Osteoblast (primary cell): ENCODE data around the gene TNS2. TPM values are rescaled to one million over a fixed set of nuclear protein-coding genes. Genes with fewer than 3 reads are reported as not detected.
"Not testable (repeated sequence)": the region's sequence is repeated elsewhere in the genome, so short reads cannot be mapped to it uniquely, and the experiment has no call there.

ENCODE experiments used
- DNase-seq: peaks from one replicate; pipeline ENCODE4 v3.0.0; 2011; ENCODE audit warnings: low spot score, mixed read lengths; ENCODE audit not compliant: insufficient read length; ENCODE audit errors: missing footprints
- H2AFZ ChIP-seq: 2 replicates; pipeline ENCODE4 v1.6.0; 2011; ENCODE audit warnings: mild to moderate bottlenecking, low read length
- H3K27ac ChIP-seq: 2 replicates; pipeline ENCODE4 v1.5.1; 2011; ENCODE audit warnings: mild to moderate bottlenecking, low read depth, low read length, moderate library complexity
- H3K27me3 ChIP-seq: 2 replicates; pipeline ENCODE4 v1.6.0; 2012; ENCODE audit warnings: mild to moderate bottlenecking, control low read depth, inconsistent platforms, low read length, moderate library complexity; ENCODE audit not compliant: insufficient read depth
- H3K36me3 ChIP-seq: 2 replicates; pipeline ENCODE4 v1.5.1; 2011; ENCODE audit warnings: mild to moderate bottlenecking, low read length, control low read depth, moderate library complexity; ENCODE audit not compliant: insufficient read depth
- H3K4me1 ChIP-seq: 2 replicates; pipeline ENCODE4 v1.5.1; 2011; ENCODE audit warnings: mild to moderate bottlenecking, low read length, control low read depth, moderate library complexity; ENCODE audit not compliant: insufficient read depth
- H3K4me2 ChIP-seq: 2 replicates; pipeline ENCODE4 v1.6.0; 2011; ENCODE audit warnings: mild to moderate bottlenecking, low read length; ENCODE audit not compliant: insufficient read depth
- H3K4me3 ChIP-seq: fragments of 200-600 bp; sonication (generic); 3 replicates; pipeline ENCODE4 v1.5.1; 2012; ENCODE audit warnings: mild to moderate bottlenecking, low read length, inconsistent platforms; ENCODE audit not compliant: insufficient read depth
- H3K79me2 ChIP-seq: 2 replicates; pipeline ENCODE4 v1.6.0; 2012; ENCODE audit warnings: mild to moderate bottlenecking, low read length, control low read depth, inconsistent platforms; ENCODE audit not compliant: insufficient read depth
- H3K9me3 ChIP-seq: 2 replicates; pipeline ENCODE4 v1.5.1; 2011; ENCODE audit warnings: low read depth, low read length, control low read depth
- H4K20me1 ChIP-seq: 2 replicates; pipeline ENCODE4 v1.6.0; 2012; ENCODE audit warnings: mild to moderate bottlenecking, low read length, control low read depth; ENCODE audit not compliant: insufficient read depth
- total RNA-seq: library from RNA; depleted of rRNA; stranded (reverse); fragments of >200 nt; gene quantifications from 2 replicates; pipeline ENCODE4 v1.2.3, GENCODE V29; 2012
- TF ChIP-seq, protein P1 (sequence below): IDR thresholded peaks from 2 replicates; pipeline ENCODE4 v1.5.1; 2011; ENCODE audit warnings: mild to moderate bottlenecking, low read depth, low read length, moderate library complexity; ENCODE audit errors: extremely low read depth

The TNS2 gene
- total RNA-seq, 1 donor, result 72.0 TPM

DNA sequence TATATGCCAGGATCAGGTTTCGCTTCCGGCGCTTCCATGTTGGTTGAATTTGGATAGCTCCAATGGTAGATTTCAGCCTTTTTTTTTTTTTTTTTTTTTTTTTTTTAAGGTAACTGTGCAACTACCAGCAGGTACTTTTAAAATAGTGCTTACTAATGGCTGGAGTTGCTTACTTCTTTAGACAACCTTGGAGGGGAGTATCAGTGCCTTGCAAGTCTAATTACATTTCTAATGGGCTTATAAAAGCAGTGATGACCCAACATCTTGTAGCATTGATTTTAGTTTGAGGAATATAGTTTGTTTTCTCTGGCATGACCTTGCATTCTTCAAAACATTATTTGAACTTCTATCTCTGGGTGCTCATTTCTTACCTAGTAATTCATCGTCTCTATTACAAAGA lies 42.5 kb upstream of the TNS2 start:
- no peaks in the 10 kb centered on the region for H3K9me3 ChIP-seq
- peak overlapping the region; percentile 90 for H3K27ac ChIP-seq
- peaks cover 37% of the 10 kb centered on the region for H3K4me1 ChIP-seq
- peak overlapping the region; percentile 90 for H3K4me3 ChIP-seq
- H4K20me1 ChIP-seq, result peaks cover 53% of the 10 kb centered on the region
- H2AFZ ChIP-seq, result no peak overlapping the region
- peak overlapping the region; percentile 99 for H3K4me2 ChIP-seq
- peaks cover 67% of the 10 kb centered on the region for H3K79me2 ChIP-seq
- no peaks in the 10 kb centered on the region for H3K27me3 ChIP-seq
- TF ChIP-seq, protein P1, sequence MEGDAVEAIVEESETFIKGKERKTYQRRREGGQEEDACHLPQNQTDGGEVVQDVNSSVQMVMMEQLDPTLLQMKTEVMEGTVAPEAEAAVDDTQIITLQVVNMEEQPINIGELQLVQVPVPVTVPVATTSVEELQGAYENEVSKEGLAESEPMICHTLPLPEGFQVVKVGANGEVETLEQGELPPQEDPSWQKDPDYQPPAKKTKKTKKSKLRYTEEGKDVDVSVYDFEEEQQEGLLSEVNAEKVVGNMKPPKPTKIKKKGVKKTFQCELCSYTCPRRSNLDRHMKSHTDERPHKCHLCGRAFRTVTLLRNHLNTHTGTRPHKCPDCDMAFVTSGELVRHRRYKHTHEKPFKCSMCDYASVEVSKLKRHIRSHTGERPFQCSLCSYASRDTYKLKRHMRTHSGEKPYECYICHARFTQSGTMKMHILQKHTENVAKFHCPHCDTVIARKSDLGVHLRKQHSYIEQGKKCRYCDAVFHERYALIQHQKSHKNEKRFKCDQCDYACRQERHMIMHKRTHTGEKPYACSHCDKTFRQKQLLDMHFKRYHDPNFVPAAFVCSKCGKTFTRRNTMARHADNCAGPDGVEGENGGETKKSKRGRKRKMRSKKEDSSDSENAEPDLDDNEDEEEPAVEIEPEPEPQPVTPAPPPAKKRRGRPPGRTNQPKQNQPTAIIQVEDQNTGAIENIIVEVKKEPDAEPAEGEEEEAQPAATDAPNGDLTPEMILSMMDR, result no peak
- H3K36me3 ChIP-seq, result peaks cover 24% of the 10 kb centered on the region
- DNase-seq, result peak; percentile 65

DNA sequence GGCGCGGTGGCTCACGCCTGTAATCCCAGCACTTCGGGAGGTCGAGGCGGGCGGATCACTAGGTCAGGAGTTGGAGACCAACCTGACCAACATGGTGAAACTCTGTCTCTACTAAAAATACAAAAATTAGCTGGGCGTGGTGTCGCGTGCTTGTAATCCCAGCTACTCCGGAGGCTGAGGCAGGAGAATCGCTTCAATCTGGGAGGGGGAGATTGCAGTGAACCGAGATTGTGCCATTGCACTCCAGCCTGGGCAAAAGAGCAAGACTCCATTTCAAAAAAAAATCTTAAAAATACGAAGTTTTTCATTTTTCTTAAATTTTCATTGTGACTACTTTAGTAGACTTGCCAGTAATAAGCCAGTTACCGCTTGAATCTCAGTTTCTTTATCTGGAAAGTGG lies 41.1 kb upstream of the TNS2 start:
- Histone ChIP-seq H3K36me3 (peaks cover 24% of the 10 kb centered on the region), H4K20me1 (peaks cover 63% of the 10 kb centered on the region), H3K79me2 (peaks cover 82% of the 10 kb centered on the region), H3K4me2 (peak overlapping the region; percentile 99), H3K4me3 (peak overlapping the region; percentile 90), H3K4me1 (peaks cover 37% of the 10 kb centered on the region)
- DNase-seq, H2AFZ ChIP-seq, H3K27ac ChIP-seq, H3K27me3 ChIP-seq, H3K9me3 ChIP-seq: not testable (repeated sequence)

- peaks cover 98% of the 10 kb centered on the region for H3K79me2 ChIP-seq
- H3K36me3 ChIP-seq, result peaks cover 32% of the 10 kb centered on the region
- DNase-seq, result no peak
- no peak overlapping the region for H3K27ac ChIP-seq
- no peaks in the 10 kb centered on the region for H3K27me3 ChIP-seq
- TF ChIP-seq, protein P1, result no peak
- peaks cover 82% of the 10 kb centered on the region for H4K20me1 ChIP-seq
- peaks cover 22% of the 10 kb centered on the region for H3K4me1 ChIP-seq
- H3K9me3 ChIP-seq, result no peaks in the 10 kb centered on the region
- H3K4me2 ChIP-seq, result no peak overlapping the region
- H3K4me3 ChIP-seq, result no peak overlapping the region
- H2AFZ ChIP-seq, result no peak overlapping the region
These were observed 38.9 kb upstream of the TNS2 start for GRCh38 chr12:53010955-53011354.

DNA sequence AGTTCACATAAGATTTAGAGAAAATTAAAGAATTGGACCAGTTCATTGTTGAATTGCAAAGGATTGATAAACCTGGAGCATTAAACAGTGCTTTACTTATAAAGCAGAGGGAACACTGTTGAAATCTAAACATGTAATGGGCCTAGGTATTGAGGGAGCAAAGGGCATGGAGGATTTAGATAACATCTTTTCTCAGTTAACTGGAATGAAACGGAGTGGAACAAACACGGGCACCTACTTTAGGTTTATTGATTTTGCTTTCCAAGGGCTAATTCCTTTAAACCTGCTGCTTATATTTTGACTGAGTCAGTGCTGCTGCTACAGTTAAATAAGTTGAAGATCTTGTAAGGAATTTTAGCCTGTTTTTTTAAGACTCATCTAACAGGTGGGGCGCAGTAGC lies 38.0 kb upstream of the TNS2 start:
- H2AFZ ChIP-seq, result no peak overlapping the region
- peaks cover 100% of the 10 kb centered on the region for H3K79me2 ChIP-seq
- H3K4me2 ChIP-seq, result no peak overlapping the region
- no peak for DNase-seq
- peaks cover 22% of the 10 kb centered on the region for H3K4me1 ChIP-seq
- H3K4me3 ChIP-seq, result no peak overlapping the region
- H3K9me3 ChIP-seq, result no peaks in the 10 kb centered on the region
- no peak overlapping the region for H3K27ac ChIP-seq
- peaks cover 40% of the 10 kb centered on the region for H3K36me3 ChIP-seq
- TF ChIP-seq, protein P1, result no peak
- H4K20me1 ChIP-seq, result peaks cover 89% of the 10 kb centered on the region
- H3K27me3 ChIP-seq, result no peaks in the 10 kb centered on the region
